HepG2 (cell line): ENCODE results near the gene SNAP47. TPM values are rescaled to one million over a fixed set of nuclear protein-coding genes. Genes with fewer than 3 reads are reported as not detected.

Experiments used
- BCL3 ChIP-seq: sonication (generic); formaldehyde crosslinking; IDR thresholded peaks from 2 replicates; pipeline ENCODE4 v1.5.1; 2020; ENCODE audit warnings: mild to moderate bottlenecking, missing genetic modification reagents, moderate library complexity
- E2F1 ChIP-seq: sonication (generic); formaldehyde crosslinking; IDR thresholded peaks from 2 replicates; pipeline ENCODE4 v1.5.0; 2020; ENCODE audit warnings: missing genetic modification reagents
- FOXM1 ChIP-seq: sonication (generic); formaldehyde crosslinking; IDR thresholded peaks from 2 replicates; pipeline ENCODE4 v1.5.0; 2020; ENCODE audit warnings: missing genetic modification reagents
- NFAT5 ChIP-seq: sonication (generic); formaldehyde crosslinking; IDR thresholded peaks from 2 replicates; pipeline ENCODE4 v1.4.0; 2020; ENCODE audit warnings: missing genetic modification reagents
- ONECUT2 ChIP-seq: sonication (generic); formaldehyde crosslinking; IDR thresholded peaks from 2 replicates; pipeline ENCODE4 v1.4.0; 2020; ENCODE audit warnings: missing genetic modification reagents
- PHB2 ChIP-seq: fragments of 450-650 bp; IDR thresholded peaks from 2 replicates; pipeline ENCODE4 v1.6.1; 2018; ENCODE audit not compliant: partially characterized antibody
- POGZ ChIP-seq: sonication (generic); formaldehyde crosslinking; IDR thresholded peaks from 2 replicates; pipeline ENCODE4 v1.4.0; 2020; ENCODE audit warnings: mild to moderate bottlenecking, missing genetic modification reagents
- RORA ChIP-seq: sonication (generic); formaldehyde crosslinking; IDR thresholded peaks from 2 replicates; pipeline ENCODE4 v1.5.0; 2020; ENCODE audit warnings: mild to moderate bottlenecking, missing genetic modification reagents, moderate library complexity
- SMYD3 ChIP-seq: sonication (generic); formaldehyde crosslinking; IDR thresholded peaks from 2 replicates; pipeline ENCODE4 v1.8.1; 2023; ENCODE audit warnings: mild to moderate bottlenecking, missing genetic modification reagents
- XRCC5 ChIP-seq: fragments of 200-400 bp; formaldehyde crosslinking; optimal IDR thresholded peaks from 2 replicates; pipeline ENCODE3; 2017; ENCODE audit warnings: mild to moderate bottlenecking, low read length
- ZNF136 ChIP-seq: sonication (generic); formaldehyde crosslinking; IDR thresholded peaks from 2 replicates; pipeline ENCODE4 v1.8.1; 2022; ENCODE audit warnings: low read depth, mild to moderate bottlenecking, moderate library complexity, missing genetic modification reagents
- ZNF17 ChIP-seq: sonication (generic); formaldehyde crosslinking; IDR thresholded peaks from 2 replicates; pipeline ENCODE4 v1.5.0; 2020; ENCODE audit warnings: mild to moderate bottlenecking, missing genetic modification reagents
- ZNF281 ChIP-seq: sonication (generic); formaldehyde crosslinking; IDR thresholded peaks from 2 replicates; pipeline ENCODE4 v1.4.0; 2020; ENCODE audit warnings: missing genetic modification reagents, borderline replicate concordance
- ZNF350 ChIP-seq: sonication (generic); formaldehyde crosslinking; IDR thresholded peaks from 2 replicates; pipeline ENCODE4 v1.4.0; 2020; ENCODE audit warnings: mild to moderate bottlenecking, low read depth, missing genetic modification reagents, borderline replicate concordance
- ZNF672 ChIP-seq: sonication (generic); formaldehyde crosslinking; IDR thresholded peaks from 2 replicates; pipeline ENCODE4 v1.8.1; 2022; ENCODE audit warnings: missing genetic modification reagents
- ZNF7 ChIP-seq: IDR thresholded peaks from 2 replicates; pipeline ENCODE4 v1.6.1; 2016; ENCODE audit warnings: missing biosample characterization, missing genetic modification reagents
- ZNF800 ChIP-seq: sonication (generic); formaldehyde crosslinking; IDR thresholded peaks from 2 replicates; pipeline ENCODE4 v1.4.0; 2020; ENCODE audit warnings: missing genetic modification reagents
- polyA plus RNA-seq, 8 experiments: library from polyadenylated mRNA; depleted of rRNA in 3 of 8; stranded (reverse) in 7 of 8; unstranded in 1 of 8; fragments of >200 nt; fragmentation: Illumina TruSeq in 4 of 8; extraction: Trizol in 4 of 8; gene quantifications; 2 replicates each; pipeline versions ENCODE4 v1.2.1 to v1.2.3, GENCODE V29; 2011 to 2016; ENCODE audit warnings: low read depth in 4 of 8, missing spikeins in 1 of 8, mixed read lengths in 1 of 8; ENCODE audit not compliant: insufficient read depth in 1 of 8
- total RNA-seq, 5 experiments: library from RNA; depleted of rRNA; stranded (reverse); fragments of >200 nt; fragmentation: Illumina TruSeq; extraction: Trizol; gene quantifications; 2 replicates each; pipeline ENCODE4 v1.2.3, GENCODE V29; 2016; ENCODE audit warnings: low read depth in 1 of 5

Gene SNAP47
- total and polyA plus RNA-seq, 2 of the 13 experiments (the other 11 are each of a cell fraction or from before 2014, with no cell fraction given), result 13.6 to 25.1 TPM

GRCh38 chr1:227734856-227735538, at the start of gene SNAP47, which contains the start of gene JMJD4 (continued):
- TF ChIP-seq NFAT5 (peak; percentile 88; the same call in 1 of the 2 replicates), ZNF281 (0 out of 2 replicates have a peak, but pooled peaks have one; percentile 49), E2F1 (peak; percentile 71), SMYD3 (CRISPR knock-in tag) (peak; percentile 77; the same call in 1 of the 2 replicates), POGZ (peak; percentile 93), ZNF350 (peak; percentile 80), RORA (CRISPR knock-in tag) (no peak), BCL3 (peak; percentile 93; the same call in 1 of the 2 replicates), ONECUT2 (CRISPR knock-in tag) (no peak), ZNF17 (CRISPR knock-in tag) (peak; percentile 54; the same call in 1 of the 2 replicates), FOXM1 (CRISPR knock-in tag) (no peak), ZNF800 (CRISPR knock-in tag) (peak; percentile 90), PHB2 (no peak), XRCC5 (peak; percentile 99), ZNF136 (CRISPR knock-in tag) (no peak), ZNF672 (CRISPR knock-in tag) (no peak), ZNF7 (no peak)
